Gastrocnemius medialis (tissue), 4 donors: ENCODE results near the gene HMGXB4.

Experiments used
- CTCF ChIP-seq, 5 experiments: fragments of 450-650 bp in 3 of 5; fragments of 200-600 bp in 2 of 5; sonication (generic) in 2 of 5; IDR thresholded peaks in 4 of 5; conservative IDR thresholded peaks in 1 of 5; 1 replicate in 4 of 5; 2 replicates in 1 of 5; pipeline ENCODE4 v1.5.1; 2016 to 2019; ENCODE audit warnings: antibody characterized with exemption in 5 of 5, mild to moderate bottlenecking in 3 of 5, moderate library complexity in 3 of 5
- POLR2A ChIP-seq, 2 donors: fragments of 450-650 bp; IDR thresholded peaks; one replicate each; pipeline ENCODE4 v1.6.1; 2017; ENCODE audit warnings: antibody characterized with exemption in 2 of 2, mild to moderate bottlenecking in 2 of 2, moderate library complexity in 2 of 2

- TF ChIP-seq CTCF (IDR thresholded peaks at IDR 0.05 in 4 of 5, conservative IDR thresholded peaks at IDR 0.05 in 1 of 5), result no peak
- no peak for TF ChIP-seq POLR2A (IDR thresholded peaks at IDR 0.05)
Measured at GRCh38 chr22:35319244-35319985, 62.1 kb downstream of the HMGXB4 start.
